K562 (cell line): ENCODE measurements around the gene USP2. TPM values are rescaled to one million over a fixed set of nuclear protein-coding genes. Genes with fewer than 3 reads are reported as not detected.

Source experiments
- ATAC-seq: fragments of 200-7000 bp; cut with Tn5 transposase; 3 replicates; pipeline ENCODE4 v1.9.1; 2020; ENCODE audit warnings: moderate library complexity
- BruUV-seq: library from RNA; stranded (reverse); fragments of 400-500 nt; replicated peaks from 2 replicates; lab custom pipeline; 2021; lab: Mats Ljungman, UMichigan
- CTCF ChIA-PET: fragments of 300-600 bp; formaldehyde crosslinking; extraction: SDS; loops from one replicate; lab custom pipeline; 2021; ENCODE audit warnings: low intra/inter-chr PET ratio; lab: Yijun Ruan, JAX
- POLR2A ChIA-PET: fragments of 300-600, 350-650 bp; sonication (Branson Sonifier 250); formaldehyde crosslinking; extraction: SDS; loops from one replicate; lab custom pipeline; 2021; ENCODE audit warnings: antibody characterized with exemption, inconsistent platforms; lab: Yijun Ruan, JAX
- DNase-seq, 4 experiments: peaks; one replicate each; pipeline versions ENCODE4 v3.0.0 to v3.0.0-alpha.2; 2011 to 2018; ENCODE audit warnings: low spot score in 3 of 4, mixed read lengths in 3 of 4; ENCODE audit errors: extremely low read depth in 1 of 4
- FAIRE-seq: peaks from 2 replicates; lab custom pipeline; 2011; peaks lifted over from hg19 to GRCh38; lab: Jason Lieb, UNC
- H2AFZ ChIP-seq: 2 replicates; pipeline ENCODE4 v1.6.0; 2011; ENCODE audit warnings: low read depth, low read length, control low read depth, inconsistent platforms
- H3K27ac ChIP-seq: fragments of 200-600 bp; 3 replicates; pipeline ENCODE4 v1.8.0; 2011; ENCODE audit warnings: low read depth, mild to moderate bottlenecking, control low read depth, inconsistent platforms, low read length, moderate library complexity, mixed read lengths; ENCODE audit errors: extremely low read depth
- H3K27me3 ChIP-seq, 2 experiments: fragments of 300-600 bp in 1 of 2; 2 replicates in 1 of 2; 3 replicates in 1 of 2; pipeline versions ENCODE4 v1.6.0 to v1.8.0; 2011; ENCODE audit warnings: inconsistent platforms in 2 of 2, low read length in 2 of 2, mild to moderate bottlenecking in 1 of 2, mixed read lengths in 1 of 2, moderate library complexity in 1 of 2; ENCODE audit not compliant: control insufficient read depth in 2 of 2, insufficient read depth in 2 of 2
- H3K36me3 ChIP-seq: fragments of 300-600 bp; 3 replicates; pipeline ENCODE4 v1.8.0; 2011; ENCODE audit warnings: mild to moderate bottlenecking, low read length, inconsistent platforms; ENCODE audit not compliant: control insufficient read depth, insufficient read depth
- H3K4me1 ChIP-seq, 2 experiments: fragments of 200-600 bp in 1 of 2; replicated peaks in 1 of 2; 2 replicates in 1 of 2; 3 replicates in 1 of 2; pipeline versions ENCODE4 v1.5.1 to v1.8.0; 2011; ENCODE audit warnings: inconsistent platforms in 2 of 2, low read length in 2 of 2, mild to moderate bottlenecking in 1 of 2, mixed read lengths in 1 of 2, moderate library complexity in 1 of 2; ENCODE audit not compliant: control insufficient read depth in 2 of 2, insufficient read depth in 2 of 2
- H3K4me2 ChIP-seq: 2 replicates; pipeline ENCODE4 v1.6.1; 2011; ENCODE audit warnings: low read length, control low read depth, inconsistent platforms, mixed read lengths; ENCODE audit not compliant: insufficient read depth
- H3K4me3 ChIP-seq: fragments of 200-600 bp; sonication (generic), shearing (Covaris generic); 2 replicates; pipeline ENCODE4 v1.5.1; 2016; ENCODE audit warnings: control low read depth, inconsistent platforms
- H3K79me2 ChIP-seq: fragments of 200-600 bp; 3 replicates; pipeline ENCODE4 v1.8.0; 2011; ENCODE audit warnings: low read length, inconsistent platforms; ENCODE audit not compliant: control insufficient read depth, insufficient read depth
- H3K9ac ChIP-seq, 2 experiments: 2 replicates each; pipeline versions ENCODE4 v1.6.0 to v1.6.1; 2011; ENCODE audit warnings: low read depth in 2 of 2, low read length in 2 of 2, control low read depth in 1 of 2, inconsistent platforms in 1 of 2, mild to moderate bottlenecking in 1 of 2, mixed read lengths in 1 of 2; ENCODE audit not compliant: insufficient read depth in 1 of 2
- H3K9me1 ChIP-seq: one replicate; pipeline ENCODE4 v1.6.0; 2011; ENCODE audit warnings: inconsistent platforms, mild to moderate bottlenecking, low read length, moderate library complexity; ENCODE audit not compliant: control insufficient read depth, insufficient read depth
- H3K9me3 ChIP-seq: replicated peaks from 2 replicates; pipeline ENCODE4 v1.5.1; 2011; ENCODE audit warnings: low read depth, low read length, inconsistent platforms; ENCODE audit not compliant: control insufficient read depth, insufficient read depth
- H4K20me1 ChIP-seq: replicated peaks from 2 replicates; pipeline ENCODE4 v1.6.1; 2011; ENCODE audit warnings: low read length, inconsistent platforms, mixed read lengths; ENCODE audit not compliant: control insufficient read depth, insufficient read depth
- HDAC2 ChIP-seq: fragments of 450-650 bp; IDR thresholded peaks from 2 replicates; pipeline ENCODE4 v1.6.1; 2016; ENCODE audit warnings: mild to moderate bottlenecking
- SP1 ChIP-seq: sonication (generic); formaldehyde crosslinking; IDR thresholded peaks from 2 replicates; pipeline ENCODE4 v1.8.1; 2022; ENCODE audit warnings: mild to moderate bottlenecking, missing genetic modification reagents
- WGBS: fragments of 100-300 bp; shearing (Covaris generic); methylation state at CpG from one replicate; pipeline ENCODE4 v1.1.6; 2016; ENCODE audit warnings: low coverage, mixed read lengths; ENCODE audit not compliant: insufficient coverage; ENCODE audit errors: missing lambda C conversion rate; 5-methylcytosine and 5-hydroxymethylcytosine counted together
- in situ Hi-C: fragments of 300-500 bp; cut with MboI; formaldehyde crosslinking; loops from 4 replicates; pipeline ENCODE4 v1.15.0; 2018; ENCODE audit warnings: inconsistent platforms, mixed read lengths
- intact Hi-C: fragments of 100-400 bp; cut with micrococcal nuclease; formaldehyde crosslinking; loops from 2 replicates; pipeline ENCODE4 v1.14.2; 2022
- polyA plus RNA-seq, 8 experiments: library from polyadenylated mRNA; depleted of rRNA in 4 of 8; stranded (reverse) in 5 of 8; unstranded in 3 of 8; fragments of >200 nt; fragmentation: Nextera tagmentation in 2 of 8; fragmentation: Illumina TruSeq in 1 of 8; extraction: Ambion mirVana in 2 of 8; extraction: Trizol in 1 of 8; gene quantifications; 2 replicates each; pipeline versions ENCODE4 v1.2.1 to v1.2.3, GENCODE V29; 2011 to 2014; ENCODE audit warnings: inconsistent platforms in 1 of 8, missing spikeins in 1 of 8
- total RNA-seq, 7 experiments: library from RNA; depleted of rRNA in 6 of 7; stranded (reverse); fragments of >200 nt in 6 of 7; fragmentation: Illumina TruSeq in 2 of 7; extraction: Trizol in 2 of 7; gene quantifications; 2 replicates each; pipeline versions ENCODE4 v1.2.1 to v1.2.3, GENCODE V29; 2011 to 2021; ENCODE audit warnings: low replicate concordance in 1 of 7

Gene USP2
- total and polyA plus RNA-seq, 9 of the 15 experiments (the other 6 are each of a cell fraction or from before 2014, with no cell fraction given) = 2.8 to 16.9 (median 3.9) TPM

DNA sequence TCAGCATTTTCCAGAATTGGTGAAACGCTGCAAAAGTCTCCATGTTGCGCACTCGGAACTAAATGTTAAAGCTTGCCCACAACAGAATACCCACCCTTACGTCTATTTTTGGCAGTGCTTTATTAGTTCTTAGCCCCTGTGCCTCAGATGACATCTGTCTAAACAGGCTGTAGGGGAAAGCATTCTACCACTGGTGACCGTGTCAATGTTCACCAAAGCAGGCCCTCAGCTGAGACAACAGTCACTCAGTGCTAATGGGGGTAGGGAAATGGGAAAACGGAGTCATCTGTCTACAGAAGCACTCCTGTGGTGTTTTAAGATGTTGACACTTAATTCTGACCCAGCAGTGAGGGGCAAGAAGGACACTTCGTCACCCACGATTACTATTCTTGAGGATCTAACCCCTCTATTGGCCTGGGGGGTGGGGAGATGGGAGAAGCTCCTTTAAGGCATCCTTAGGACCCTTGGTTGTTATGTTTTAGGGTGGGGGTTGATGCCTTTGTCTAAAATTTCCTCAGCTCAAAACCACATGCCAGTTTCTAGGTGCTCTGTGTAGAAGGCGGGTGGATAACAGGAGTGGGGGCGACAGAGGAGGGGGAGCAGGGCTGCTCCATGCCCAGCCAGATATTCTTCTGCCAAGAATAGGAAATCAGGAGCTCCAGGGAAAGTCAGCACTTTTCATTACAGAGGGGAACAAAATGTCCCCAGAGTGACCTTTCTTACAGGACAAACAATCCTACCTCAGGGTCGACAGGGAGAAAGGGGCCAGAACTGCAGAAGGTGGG is 19.4 kb downstream of the USP2 start:
- in situ Hi-C loops = no loop called here
- H4K20me1 ChIP-seq = no peaks in the 10 kb centered on the region
- ATAC-seq (peak; percentile 12; the same call in 1 of the 3 replicates), DNase-seq (peak in 1 of 4 experiments; percentile 40), FAIRE-seq (no peak)
- TSS peak; percentile 42 for BruUV-seq
- H3K4me3 ChIP-seq = no peak overlapping the region
- POLR2A ChIA-PET = interaction anchor here (0.6 to 3.0 kb wide), 8 partner anchors 11 to 182 kb away, joined by 3 to 24 read pairs (median 4); no protein-coding TSS in a partner anchor
- peak overlapping the region; percentile 3 to 32; a peak in 2 of 4 replicates for H3K9ac ChIP-seq
- H3K4me1 ChIP-seq = peaks cover 45 to 46% of the 10 kb centered on the region in 2 experiments
- 51% methylated on average over 11 of the region's 11 CpGs for WGBS
- H3K9me3 ChIP-seq = no peaks in the 10 kb centered on the region
- peaks cover 28% of the 10 kb centered on the region for H3K36me3 ChIP-seq
- peaks cover 18% of the 10 kb centered on the region; the same call in 2 of the 3 replicates for H3K79me2 ChIP-seq
- intact Hi-C loops = no loop called here
- H3K4me2 ChIP-seq = peak overlapping the region; percentile 24
- H2AFZ ChIP-seq = no peak overlapping the region
- CTCF ChIA-PET = interaction anchor here (1.4 kb wide), 1 partner anchor 22 kb away, joined by 4 read pairs; no protein-coding TSS in a partner anchor
- H3K9me1 ChIP-seq = peaks cover 5% of the 10 kb centered on the region
- peak; percentile 45; the same call in 1 of the 2 replicates for TF ChIP-seq SP1
- no peak for TF ChIP-seq HDAC2
- TF ChIP-seq, all 486 proteins: peak for 1
- no peaks in the 10 kb centered on the region for H3K27me3 ChIP-seq
- H3K27ac ChIP-seq = peak overlapping the region; percentile 17; the same call in 2 of the 3 replicates
